HEK293 (cell line): ENCODE data around the gene ZSCAN31.

Source experiments
- CTCF ChIP-seq: fragments of 450-650 bp; formaldehyde crosslinking; IDR thresholded peaks from 2 replicates; pipeline ENCODE4 v1.5.1; 2016; ENCODE audit warnings: missing biosample characterization, missing genetic modification characterization
- PRDM1 ChIP-seq: fragments of 450-650 bp; formaldehyde crosslinking; IDR thresholded peaks from 2 replicates; pipeline ENCODE4; 2016; ENCODE audit warnings: missing biosample characterization, missing genetic modification characterization
- REST ChIP-seq: fragments of 450-650 bp; formaldehyde crosslinking; IDR thresholded peaks from 2 replicates; pipeline ENCODE4 v1.5.1; 2016; ENCODE audit warnings: missing biosample characterization, missing genetic modification characterization
- TCF7L2 ChIP-seq: IDR thresholded peaks from 2 replicates; pipeline ENCODE4 v1.6.1; 2011; ENCODE audit warnings: low read depth, mild to moderate bottlenecking, inconsistent platforms, low read length, moderate library complexity, borderline replicate concordance
- ZBTB44 ChIP-seq: fragments of 450-650 bp; IDR thresholded peaks from 2 replicates; pipeline ENCODE4 v1.5.1; 2018; ENCODE audit warnings: missing biosample characterization, mild to moderate bottlenecking, missing genetic modification characterization
- ZNF121 ChIP-seq: fragments of 450-650 bp; formaldehyde crosslinking; IDR thresholded peaks from 2 replicates; pipeline ENCODE4 v1.5.1; 2016; ENCODE audit warnings: missing biosample characterization, missing genetic modification characterization
- ZNF580 ChIP-seq: fragments of 450-650 bp; formaldehyde crosslinking; IDR thresholded peaks from 2 replicates; pipeline ENCODE4 v1.5.1; 2016; ENCODE audit warnings: missing biosample characterization, missing genetic modification characterization
- ZNF596 ChIP-seq: fragments of 450-650 bp; IDR thresholded peaks from 2 replicates; pipeline ENCODE4 v1.5.0; 2018; ENCODE audit warnings: missing biosample characterization, mild to moderate bottlenecking, missing genetic modification characterization, moderate library complexity
- ZNF654 ChIP-seq: fragments of 450-650 bp; formaldehyde crosslinking; IDR thresholded peaks from 2 replicates; pipeline ENCODE4 v1.5.1; 2016; ENCODE audit warnings: low read depth, missing biosample characterization, missing genetic modification characterization
- ZNF660 ChIP-seq: fragments of 450-650 bp; IDR thresholded peaks from 2 replicates; pipeline ENCODE4 v1.5.1; 2018; ENCODE audit warnings: missing biosample characterization, mild to moderate bottlenecking, missing genetic modification characterization
- ZNF670 ChIP-seq: fragments of 450-650 bp; formaldehyde crosslinking; IDR thresholded peaks from 2 replicates; pipeline ENCODE4 v1.5.1; 2016; ENCODE audit warnings: missing biosample characterization, missing genetic modification characterization, low read depth

GRCh38 chr6:28347119-28347518, 11.2 kb upstream of the ZSCAN31 start:
- no peak for TF ChIP-seq CTCF (tag by site-specific recombination)
- no peak for TF ChIP-seq ZBTB44 (tag by site-specific recombination)
- TF ChIP-seq REST (tag by site-specific recombination): no peak
- no peak for TF ChIP-seq ZNF670 (tag by site-specific recombination)
- no peak for TF ChIP-seq ZNF580 (tag by site-specific recombination)
- no peak for TF ChIP-seq PRDM1 (tag by site-specific recombination)
- no peak for TF ChIP-seq ZNF596
- TF ChIP-seq ZNF654 (tag by site-specific recombination): no peak
- no peak for TF ChIP-seq ZNF660
- no peak for TF ChIP-seq TCF7L2
- no peak for TF ChIP-seq ZNF121 (tag by site-specific recombination)
